GM10248 (cell line): ENCODE results near the gene GRID1.

Experiments used
- CTCF ChIA-PET: fragments of 300-600 bp; sonication (Branson Sonifier 250); formaldehyde crosslinking; extraction: SDS; loops from one replicate; lab custom pipeline; 2021; ENCODE audit warnings: antibody characterized with exemption; lab: Yijun Ruan, JAX
- POLR2A ChIA-PET: fragments of 350-650 bp; sonication (Branson Sonifier 250); formaldehyde crosslinking; extraction: SDS; loops from one replicate; lab custom pipeline; 2020; ENCODE audit warnings: antibody characterized with exemption; lab: Yijun Ruan, JAX
- DNase-seq: peaks from one replicate; pipeline ENCODE4 v3.0.0; 2012; ENCODE audit errors: extremely low spot score
- TF ChIP-seq, protein P1 (sequence below): IDR thresholded peaks from 2 replicates; pipeline ENCODE4 v1.5.1; 2012; ENCODE audit warnings: mild to moderate bottlenecking, low read depth; ENCODE audit errors: extremely low read depth, missing control alignments, control extremely low read depth

Gene GRID1

DNA sequence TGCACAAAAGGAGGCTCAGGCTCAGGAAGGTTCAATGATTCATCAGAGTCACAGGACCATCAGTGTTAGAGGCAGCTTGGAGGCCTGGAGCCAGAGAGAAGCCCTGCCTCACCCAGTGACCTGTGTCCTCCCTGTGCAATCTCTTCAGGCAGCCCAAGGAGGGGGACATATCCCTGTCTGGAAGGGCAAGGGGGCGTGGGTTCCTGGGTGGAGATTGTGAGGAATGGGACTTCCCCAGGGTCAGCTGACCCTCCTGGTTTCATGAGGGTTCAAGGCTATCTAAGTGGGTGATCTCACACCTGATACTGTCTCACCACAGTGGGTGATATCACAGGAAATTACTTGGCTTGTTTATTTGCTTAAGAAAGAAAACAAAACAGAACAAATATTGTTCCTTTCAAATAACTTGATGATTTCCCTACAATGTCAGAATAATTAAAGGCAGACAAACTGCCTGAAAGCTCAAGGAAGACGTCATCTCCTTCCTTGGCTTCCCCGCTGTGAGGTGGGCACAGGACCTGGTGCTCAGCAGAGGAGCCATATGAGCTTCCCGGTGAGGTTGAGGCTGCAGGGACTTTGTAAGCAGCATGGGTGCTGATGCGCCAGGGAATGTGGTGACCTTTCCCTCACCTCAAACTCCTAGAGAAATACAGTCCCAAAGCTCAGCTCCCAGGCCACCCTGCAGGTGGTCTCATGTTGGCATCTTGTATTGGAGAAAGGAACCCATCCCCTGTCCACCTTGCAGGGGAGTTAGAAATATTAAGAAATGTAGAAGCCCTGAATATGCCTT is 763.2 kb downstream of the GRID1 start:
- ChIA-PET POLR2A (no interaction called here), CTCF (no interaction called here)
- TF ChIP-seq, protein P1, sequence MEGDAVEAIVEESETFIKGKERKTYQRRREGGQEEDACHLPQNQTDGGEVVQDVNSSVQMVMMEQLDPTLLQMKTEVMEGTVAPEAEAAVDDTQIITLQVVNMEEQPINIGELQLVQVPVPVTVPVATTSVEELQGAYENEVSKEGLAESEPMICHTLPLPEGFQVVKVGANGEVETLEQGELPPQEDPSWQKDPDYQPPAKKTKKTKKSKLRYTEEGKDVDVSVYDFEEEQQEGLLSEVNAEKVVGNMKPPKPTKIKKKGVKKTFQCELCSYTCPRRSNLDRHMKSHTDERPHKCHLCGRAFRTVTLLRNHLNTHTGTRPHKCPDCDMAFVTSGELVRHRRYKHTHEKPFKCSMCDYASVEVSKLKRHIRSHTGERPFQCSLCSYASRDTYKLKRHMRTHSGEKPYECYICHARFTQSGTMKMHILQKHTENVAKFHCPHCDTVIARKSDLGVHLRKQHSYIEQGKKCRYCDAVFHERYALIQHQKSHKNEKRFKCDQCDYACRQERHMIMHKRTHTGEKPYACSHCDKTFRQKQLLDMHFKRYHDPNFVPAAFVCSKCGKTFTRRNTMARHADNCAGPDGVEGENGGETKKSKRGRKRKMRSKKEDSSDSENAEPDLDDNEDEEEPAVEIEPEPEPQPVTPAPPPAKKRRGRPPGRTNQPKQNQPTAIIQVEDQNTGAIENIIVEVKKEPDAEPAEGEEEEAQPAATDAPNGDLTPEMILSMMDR: no peak
- DNase-seq: no peak

GRCh38 chr10:85602713-85603112 is 763.9 kb downstream of the GRID1 start:
- CTCF ChIA-PET: no interaction called here

DNA sequence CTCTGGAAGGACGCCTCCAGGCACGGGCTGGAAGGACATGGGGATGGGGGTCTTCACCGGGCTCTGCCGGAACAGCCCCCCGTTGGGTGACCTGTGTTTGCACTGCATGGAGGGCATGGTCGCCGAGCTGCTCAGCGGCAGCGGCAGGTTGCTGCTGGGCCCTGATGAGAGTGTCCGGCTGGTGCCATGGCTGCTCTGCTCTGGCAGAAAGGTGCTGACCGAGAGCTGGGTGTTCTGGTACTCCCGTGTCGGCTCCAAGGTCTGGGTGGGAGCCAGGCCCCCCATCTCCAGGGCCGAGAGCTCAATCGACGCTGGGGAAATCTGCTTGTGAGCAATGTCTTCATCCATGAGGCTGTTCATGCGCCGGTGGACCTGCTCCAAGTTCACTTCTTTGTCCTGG is 764.3 kb downstream of the GRID1 start:
- TF ChIP-seq, protein P1: no peak
- POLR2A ChIA-PET: no interaction called here
- no peak for DNase-seq

More at GRCh38 chr10:85602713-85603112, 763.9 kb downstream of the GRID1 start:
- POLR2A ChIA-PET: no interaction called here
- no peak for DNase-seq
- TF ChIP-seq, protein P1: no peak

GRCh38 chr10:85601526-85601925 is 765.1 kb downstream of the GRID1 start:
- POLR2A ChIA-PET: no interaction called here
- no peak for DNase-seq
- TF ChIP-seq, protein P1: no peak
- CTCF ChIA-PET: interaction anchor here (1.2 kb wide), 1 partner anchor 13 kb away, joined by 3 read pairs; no protein-coding TSS in a partner anchor

More for the DNA sequence above, 764.3 kb downstream of the GRID1 start:
- CTCF ChIA-PET: no interaction called here

DNA sequence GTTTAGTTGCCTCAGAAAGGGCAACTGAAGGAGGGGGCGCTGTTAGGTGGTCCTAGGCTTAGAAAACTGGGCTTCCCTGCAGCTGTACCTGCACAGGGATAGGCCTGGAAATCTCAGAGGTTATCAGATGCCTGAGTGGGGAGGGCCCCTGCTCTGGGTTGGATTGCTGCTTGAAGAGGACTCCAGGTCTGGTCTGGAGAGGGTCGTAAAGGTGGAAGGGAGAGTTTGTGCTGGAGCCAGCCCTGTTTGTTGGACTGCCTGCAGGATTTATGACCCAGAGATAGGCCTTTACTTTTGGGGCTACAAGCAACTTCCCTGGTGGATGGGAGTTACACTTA is 765.9 kb downstream of the GRID1 start:
- ChIA-PET CTCF (no interaction called here), POLR2A (no interaction called here)

DNA sequence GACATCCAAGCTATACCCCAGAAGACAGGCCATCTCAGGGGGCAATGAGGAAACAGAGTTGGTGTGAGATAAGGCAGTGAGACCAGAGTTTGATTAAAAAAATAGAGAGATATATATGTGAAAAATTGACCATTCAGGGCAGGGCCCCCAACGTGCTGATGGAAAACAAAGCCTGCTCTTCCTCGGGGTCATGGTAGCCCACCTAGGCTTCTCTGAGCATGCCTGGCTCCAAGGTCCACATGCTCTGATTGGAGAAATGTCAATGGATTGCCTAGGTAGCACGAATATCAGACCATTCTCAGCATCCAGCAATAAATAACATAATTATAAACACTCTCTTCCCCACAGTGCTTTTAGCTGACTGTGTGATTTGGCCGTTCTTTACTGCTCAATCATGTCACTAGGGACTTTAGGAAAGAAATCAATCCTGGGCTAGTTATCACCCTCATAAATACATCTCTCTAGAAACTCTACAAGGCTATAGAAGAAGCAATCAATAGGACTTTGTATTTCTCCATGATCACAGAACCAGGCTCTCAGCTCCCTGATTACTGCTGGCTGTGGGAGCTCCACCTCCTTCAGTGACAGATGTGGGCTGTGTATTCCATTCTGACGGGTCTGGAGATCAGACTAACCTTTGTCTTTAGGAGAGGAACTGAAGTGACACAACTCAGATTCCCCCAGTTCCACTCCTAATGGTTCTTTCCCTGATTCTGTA is 766.4 kb downstream of the GRID1 start:
- DNase-seq: no peak
- TF ChIP-seq, protein P1: no peak
- POLR2A ChIA-PET: no interaction called here
- CTCF ChIA-PET: no interaction called here

More for the DNA sequence above, 765.9 kb downstream of the GRID1 start:
- DNase-seq: no peak
- TF ChIP-seq, protein P1: no peak
